ENCODE measurements around the gene FSTL4.

GRCh38 chr5:133397348-133397747 lies 215.0 kb downstream of the FSTL4 start:
- no peak for TF ChIP-seq CTCF (IDR thresholded peaks at IDR 0.05)
- TF ChIP-seq POLR2A (IDR thresholded peaks at IDR 0.05), result no peak
- no peak for TF ChIP-seq POLR2AphosphoS5 (IDR thresholded peaks at IDR 0.05)

All from upper lobe of left lung (tissue), 4 donors.